Embryonic facial prominence (tissue), 1 donor: Measurements from ENCODE around the gene PRF1.
"Not testable (repeated sequence)": the region's sequence is repeated elsewhere in the genome, so short reads cannot be mapped to it uniquely, and the experiment has no call there.

Source experiments
- DNase-seq: peaks from one replicate; pipeline ENCODE4 v3.0.0-alpha.2; 2016; ENCODE audit errors: extremely low spot score

The PRF1 gene

GRCh38 chr10:70617798-70618568 lies 15.4 kb upstream of the PRF1 start:
- no peak for DNase-seq

DNA sequence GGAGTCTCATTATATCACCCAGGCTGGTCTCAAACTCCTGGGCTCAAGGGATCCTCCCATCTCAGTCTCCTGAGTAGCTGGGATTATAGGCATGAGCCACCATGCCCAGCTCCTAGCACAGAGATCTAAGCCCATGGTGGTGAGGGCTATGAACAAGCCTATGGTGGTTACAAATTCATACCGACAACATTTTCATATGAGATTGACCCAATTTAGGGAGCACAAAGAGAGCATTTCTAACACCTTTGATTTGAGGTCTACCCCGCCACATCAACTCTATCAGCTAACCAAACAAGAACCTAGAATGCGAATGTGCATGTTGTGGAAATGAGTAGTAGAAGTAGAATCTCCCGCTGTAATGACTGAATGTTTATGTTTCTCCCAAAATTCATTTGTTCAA lies 14.2 kb upstream of the PRF1 start:
- no peak for DNase-seq

DNA sequence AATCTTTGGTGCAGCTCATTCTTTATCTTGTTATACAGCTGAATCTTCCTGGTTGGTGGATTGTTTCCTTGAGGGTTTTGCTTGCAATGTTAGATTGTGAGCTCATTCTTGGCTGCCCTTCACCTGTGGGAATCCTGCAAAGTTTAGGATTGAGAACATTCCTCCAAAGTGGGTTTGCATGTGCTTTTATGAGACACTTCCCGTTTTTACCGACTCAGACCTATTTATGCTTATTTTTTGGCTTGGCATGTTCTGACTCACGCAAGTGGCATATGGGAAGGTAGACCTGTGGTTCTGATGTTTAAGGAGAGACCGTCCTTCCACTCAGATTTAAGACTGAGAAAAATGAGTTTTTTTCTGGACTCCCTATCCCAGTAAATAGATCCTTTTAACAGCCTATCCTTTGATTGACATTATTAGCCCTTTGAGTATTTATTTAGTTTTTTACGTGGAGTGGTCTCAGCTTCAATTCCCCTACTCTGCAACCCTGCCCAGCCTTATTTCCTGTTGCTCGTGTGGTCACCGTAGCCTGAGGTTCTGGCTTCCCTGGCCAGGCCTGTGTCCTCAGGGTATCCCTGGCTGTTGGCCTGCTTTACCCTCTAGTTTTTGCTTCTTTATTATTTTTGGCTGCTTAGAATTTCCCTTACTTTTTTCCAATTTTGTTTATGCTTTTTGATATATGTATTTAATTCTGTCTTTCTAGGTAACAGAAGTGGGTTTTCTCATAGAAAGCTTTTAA lies 13.4 kb upstream of the PRF1 start:
- no peak for DNase-seq

- DNase-seq: no peak
Measured at GRCh38 chr10:70615211-70615610, 12.7 kb upstream of the PRF1 start.

- DNase-seq: not testable (repeated sequence)
Measured at GRCh38 chr10:70614364-70614763, 11.8 kb upstream of the PRF1 start.

- DNase-seq: no peak
Measured at GRCh38 chr10:70613941-70614340, 11.4 kb upstream of the PRF1 start.

DNA sequence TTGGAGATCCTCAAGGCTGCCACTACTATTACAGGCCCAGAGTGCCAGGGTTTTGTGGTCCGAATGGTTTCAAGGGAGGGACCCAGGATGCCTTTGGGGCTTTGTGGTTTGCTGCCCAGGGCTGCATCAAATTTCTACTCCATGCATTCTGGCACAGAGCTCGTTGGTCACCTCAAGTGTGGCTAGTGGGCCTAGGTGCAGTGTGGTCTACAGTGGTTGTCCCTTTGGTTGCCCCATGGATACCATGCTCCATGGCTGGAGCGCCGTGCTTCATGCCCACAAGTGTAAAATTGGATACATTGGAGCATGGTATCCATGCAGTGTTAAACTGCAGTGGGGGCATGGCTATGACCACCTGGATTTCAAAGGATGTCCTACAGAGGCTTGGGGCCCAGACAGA lies 5.4 kb upstream of the PRF1 start:
- no peak for DNase-seq

DNA sequence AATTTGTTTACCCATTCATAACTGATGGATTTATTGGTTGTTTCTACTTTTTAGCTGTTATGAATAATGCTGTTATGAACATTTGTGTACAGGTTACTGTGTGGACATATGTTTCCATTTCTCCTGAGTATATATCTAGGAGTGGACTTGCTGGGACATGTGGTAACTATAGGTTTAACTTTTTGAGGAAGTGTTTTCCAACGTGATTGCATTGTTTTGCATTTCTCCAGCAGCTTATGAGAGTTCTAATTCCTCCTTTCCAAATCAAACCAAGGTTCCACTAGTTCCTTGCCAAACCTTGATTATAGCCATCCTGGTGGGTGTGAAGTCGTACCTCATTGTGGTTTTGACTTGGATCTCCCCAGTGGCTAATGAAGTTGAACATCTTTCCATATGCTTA lies 2.6 kb upstream of the PRF1 start:
- no peak for DNase-seq

DNA sequence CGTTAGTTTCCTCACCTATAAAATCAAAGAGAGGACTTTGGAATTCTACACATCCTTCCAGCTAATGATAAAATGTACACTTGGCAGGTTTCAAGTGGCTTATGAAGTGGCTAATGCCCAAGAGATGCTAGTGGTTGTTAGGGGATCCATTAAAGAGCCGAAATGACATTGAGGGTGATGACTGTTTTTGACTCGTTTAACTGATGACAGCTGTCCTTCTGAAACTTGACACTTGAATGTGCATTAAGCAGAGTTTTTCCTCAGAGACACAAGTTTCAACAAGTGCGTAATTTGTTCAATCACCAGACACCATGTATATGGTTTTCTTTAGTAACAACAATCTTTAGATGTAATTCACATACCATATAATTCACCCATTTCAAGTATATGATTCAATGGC lies 1.6 kb upstream of the PRF1 start:
- DNase-seq: no peak

- no peak for DNase-seq
Measured at GRCh38 chr10:70603449-70603801, 884 bp upstream of the PRF1 start.

GRCh38 chr10:70601746-70602145 lies 795 bp downstream of the PRF1 start:
- no peak for DNase-seq

- DNase-seq: no peak
Measured at GRCh38 chr10:70600512-70601395, 1.8 kb downstream of the PRF1 start.

DNA sequence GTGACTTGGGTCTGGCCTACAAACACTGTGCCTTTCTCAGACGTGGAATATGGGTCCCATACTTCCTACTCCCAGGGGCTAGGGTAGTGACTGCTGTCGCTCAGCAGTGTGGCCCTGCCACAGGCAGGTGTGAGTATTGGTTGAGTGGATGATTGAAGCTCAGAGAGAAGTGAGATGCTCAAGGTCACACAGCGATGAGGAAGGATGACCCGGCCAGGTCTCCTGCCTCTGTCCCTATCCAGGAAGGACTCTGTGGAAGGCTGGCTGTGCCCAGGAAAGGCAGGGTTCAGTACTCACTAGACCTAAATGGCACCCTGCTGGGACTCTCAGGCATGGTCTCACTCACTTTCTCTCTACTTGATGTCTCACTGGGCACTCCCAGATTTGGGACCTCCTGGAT lies 2.8 kb downstream of the PRF1 start:
- no peak for DNase-seq

- DNase-seq: no peak
Measured at GRCh38 chr10:70599319-70599718, 3.2 kb downstream of the PRF1 start.

DNA sequence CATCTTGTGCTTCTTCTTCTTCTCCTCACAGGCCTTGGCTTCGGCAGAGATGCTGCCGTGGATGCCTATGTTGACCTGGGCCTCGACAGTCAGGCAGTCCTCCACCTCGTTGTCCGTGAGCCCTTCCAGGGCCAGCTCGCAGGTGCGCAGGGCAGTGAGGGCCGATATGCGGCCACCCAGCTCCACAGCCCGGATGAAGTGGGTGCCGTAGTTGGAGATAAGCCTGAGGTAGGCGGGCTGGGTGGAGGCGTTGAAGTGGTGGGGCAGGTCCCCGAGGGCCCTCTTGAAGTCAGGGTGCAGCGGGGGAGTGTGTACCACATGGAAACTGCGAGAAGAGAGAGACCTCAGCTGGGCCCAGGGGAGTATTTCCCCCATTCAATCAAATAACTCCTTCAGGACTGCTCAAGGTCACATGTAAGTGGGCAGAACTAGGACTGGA lies 3.7 kb downstream of the PRF1 start:
- no peak for DNase-seq

- DNase-seq: no peak
Measured at GRCh38 chr10:70597856-70598815, 4.4 kb downstream of the PRF1 start.

DNA sequence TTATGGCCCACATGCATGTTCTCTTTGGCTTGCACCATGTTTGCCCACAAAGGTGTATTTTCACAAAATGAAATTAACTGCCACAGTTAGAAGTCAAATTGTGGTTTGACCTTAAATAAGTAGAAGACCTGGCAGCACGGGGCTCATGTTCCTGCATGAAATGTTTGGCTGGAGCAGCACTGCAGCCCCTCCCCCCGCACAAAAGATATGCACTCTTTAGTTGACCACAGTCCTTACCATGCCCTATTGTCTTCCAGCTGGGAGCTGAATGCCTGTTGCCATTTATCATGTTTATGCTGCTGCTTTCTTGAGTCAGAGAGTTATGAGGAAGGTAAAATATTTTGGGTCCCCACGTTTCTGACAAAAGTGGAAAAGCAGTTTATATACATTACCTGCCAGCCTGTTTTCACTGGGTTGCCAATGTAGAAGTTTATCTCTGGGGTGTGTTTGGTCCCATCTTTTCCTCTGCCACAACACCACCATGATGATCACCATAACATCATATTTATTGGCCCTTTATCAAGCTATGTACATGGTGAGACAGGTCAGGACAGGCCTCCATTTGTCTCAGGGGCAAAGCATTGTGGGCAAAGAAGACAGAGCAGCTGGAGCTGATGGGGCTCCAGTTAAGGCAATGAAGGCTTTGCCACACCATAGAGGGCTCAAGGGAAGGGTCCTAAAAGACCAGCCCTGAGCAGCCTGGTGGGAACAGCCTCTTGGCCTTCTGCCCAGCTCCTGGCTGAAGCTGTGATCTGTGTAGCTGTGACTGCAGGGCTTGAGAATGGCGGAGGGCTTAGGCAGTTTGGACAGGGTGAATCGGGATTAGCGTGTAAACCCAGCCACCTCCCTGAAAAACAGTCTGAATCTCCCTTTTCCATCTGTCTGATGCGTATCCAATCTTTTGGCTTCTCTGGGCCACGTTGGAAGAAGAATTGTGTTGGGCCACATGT lies 5.4 kb downstream of the PRF1 start:
- DNase-seq: no peak

DNA sequence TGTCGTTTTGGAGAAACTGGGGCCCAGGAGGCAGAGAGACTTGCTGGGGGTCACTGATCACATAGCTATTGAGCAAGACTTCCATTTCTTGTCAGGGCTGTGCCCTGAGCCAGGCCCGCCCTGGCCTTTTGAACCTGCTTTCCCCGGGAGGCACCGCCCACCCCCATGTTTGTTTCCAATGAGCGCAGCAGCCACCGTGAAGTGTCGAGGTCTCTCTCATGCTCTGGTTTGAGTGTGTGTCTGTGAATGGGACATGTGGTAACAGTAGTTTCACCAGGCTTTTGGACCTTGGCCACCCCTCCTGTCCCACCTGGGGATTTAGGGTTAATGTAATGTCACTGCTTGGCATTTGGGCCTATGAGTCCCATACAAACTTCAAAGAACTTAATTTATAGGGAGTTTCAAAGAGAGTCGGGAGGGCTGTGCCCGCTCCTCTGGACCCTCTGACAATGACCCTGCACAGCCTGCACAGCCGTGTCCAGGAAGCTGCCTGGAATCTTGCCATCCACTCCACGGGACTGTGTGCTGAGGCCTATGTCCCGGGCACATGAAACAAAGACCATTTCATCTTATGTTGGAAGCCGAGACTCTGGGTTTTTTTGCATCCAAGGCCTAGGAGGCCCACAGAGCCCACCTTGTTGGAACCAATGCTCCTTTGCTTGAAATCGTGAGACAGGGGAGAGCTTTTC lies 6.3 kb downstream of the PRF1 start:
- no peak for DNase-seq

- no peak for DNase-seq
Measured at GRCh38 chr10:70595566-70596016, 7.0 kb downstream of the PRF1 start.
